Measurements from ENCODE around the gene ADAM12.

Gene ADAM12

DNA sequence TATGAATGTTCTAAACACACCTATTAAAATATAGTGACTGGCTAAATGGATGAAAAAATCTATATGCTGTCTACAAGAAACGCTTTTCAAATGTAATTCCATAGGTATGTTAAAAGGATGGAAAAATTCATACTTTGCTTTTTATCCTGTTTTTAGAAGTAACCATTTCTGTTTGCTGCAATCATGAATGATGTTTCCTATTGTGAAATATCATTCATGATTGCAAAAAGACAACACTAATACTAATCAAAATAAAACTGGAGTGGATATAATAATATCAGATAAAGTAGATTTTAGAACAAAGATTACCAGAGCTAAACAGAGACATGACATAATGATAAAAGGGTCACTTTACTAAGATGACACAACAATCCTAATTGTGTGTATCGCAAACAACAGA lies 353.7 kb downstream of the ADAM12 start:
- no peak overlapping the region for H3K4me3 ChIP-seq (ENCODE audit: low read length)
- no peak for TF ChIP-seq EZH2phosphoT487 (IDR thresholded peaks at IDR 0.05; ENCODE audit: borderline replicate concordance, low read length)
- no peak for TF ChIP-seq CTCF (IDR thresholded peaks at IDR 0.05; ENCODE audit: low read depth, low read length, poor library complexity, severe bottlenecking)

GRCh38 chr10:126029999-126030398 lies 358.3 kb downstream of the ADAM12 start:
- TF ChIP-seq CTCF (IDR thresholded peaks at IDR 0.05; ENCODE audit: low read depth, low read length, poor library complexity, severe bottlenecking) (no peak), EZH2phosphoT487 (IDR thresholded peaks at IDR 0.05; ENCODE audit: borderline replicate concordance, low read length) (no peak)
- H4K20me1 ChIP-seq (ENCODE audit: control insufficient read depth, insufficient read depth, low read depth, low read length) = no peaks in the 10 kb centered on the region
- H3K4me2 ChIP-seq (ENCODE audit: low read length) = no peak overlapping the region
- H3K27ac ChIP-seq (ENCODE audit: low read depth, low read length) = no peak overlapping the region
- no peaks in the 10 kb centered on the region for H3K9me3 ChIP-seq (ENCODE audit: control insufficient read depth, insufficient read depth, low read length)
- H3K36me3 ChIP-seq (ENCODE audit: control insufficient read depth, low read length) = no peaks in the 10 kb centered on the region
- no peaks in the 10 kb centered on the region for H3K79me2 ChIP-seq (ENCODE audit: control insufficient read depth, low read length)
- H3K27me3 ChIP-seq (ENCODE audit: control insufficient read depth, low read length) = no peaks in the 10 kb centered on the region
- no peaks in the 10 kb centered on the region for H3F3A ChIP-seq (ENCODE audit: control insufficient read depth, insufficient read depth)
- H3K4me1 ChIP-seq (ENCODE audit: control insufficient read depth, low read length) = no peaks in the 10 kb centered on the region
- H3K9me2 ChIP-seq (replicated peaks; ENCODE audit: control insufficient read depth, low read length) = no peaks in the 10 kb centered on the region
- no peak overlapping the region for H3K4me3 ChIP-seq (ENCODE audit: low read length)

More for the DNA sequence above, 353.7 kb downstream of the ADAM12 start:
- Histone ChIP-seq H3K27ac (ENCODE audit: low read depth, low read length) (no peak overlapping the region), H3K4me1 (ENCODE audit: control insufficient read depth, low read length) (no peaks in the 10 kb centered on the region), H4K20me1 (ENCODE audit: control insufficient read depth, insufficient read depth, low read depth, low read length) (no peaks in the 10 kb centered on the region), H3F3A (ENCODE audit: control insufficient read depth, insufficient read depth) (no peaks in the 10 kb centered on the region), H3K79me2 (ENCODE audit: control insufficient read depth, low read length) (no peaks in the 10 kb centered on the region), H3K4me2 (ENCODE audit: low read length) (no peak overlapping the region), H3K27me3 (ENCODE audit: control insufficient read depth, low read length) (0 out of 2 replicates have a peak, but pooled peaks cover 4% of the 10 kb centered on the region), H3K9me2 (replicated peaks; ENCODE audit: control insufficient read depth, low read length) (no peaks in the 10 kb centered on the region), H3K9me3 (ENCODE audit: control insufficient read depth, insufficient read depth, low read length) (no peaks in the 10 kb centered on the region), H3K36me3 (ENCODE audit: control insufficient read depth, low read length) (no peaks in the 10 kb centered on the region)

DNA sequence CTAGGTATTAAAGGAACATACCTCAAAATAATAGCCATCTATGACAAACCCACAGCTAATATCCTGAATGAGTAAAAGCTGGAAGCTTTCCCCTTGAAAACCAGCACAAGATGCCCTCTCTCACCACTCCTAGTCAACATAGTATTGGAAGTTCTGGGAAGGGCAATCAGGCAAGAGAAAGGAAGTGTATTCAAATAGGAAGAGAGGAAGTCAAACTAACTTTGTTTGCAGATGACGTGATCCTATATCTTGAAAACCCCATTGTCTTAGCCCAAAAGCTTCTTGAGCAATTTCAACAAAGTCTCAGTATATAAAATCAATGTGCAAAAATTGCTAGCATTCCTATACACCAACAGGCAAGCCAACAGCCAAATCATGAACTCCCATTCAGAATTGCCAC lies 360.6 kb downstream of the ADAM12 start:
- H3K9me3 ChIP-seq (ENCODE audit: control insufficient read depth, insufficient read depth, low read length) = no peaks in the 10 kb centered on the region
- no peaks in the 10 kb centered on the region for H3F3A ChIP-seq (ENCODE audit: control insufficient read depth, insufficient read depth)
- no peak overlapping the region for H3K4me2 ChIP-seq (ENCODE audit: low read length)
- no peaks in the 10 kb centered on the region for H4K20me1 ChIP-seq (ENCODE audit: control insufficient read depth, insufficient read depth, low read depth, low read length)
- H3K27me3 ChIP-seq (ENCODE audit: control insufficient read depth, low read length) = no peaks in the 10 kb centered on the region
- H3K4me3 ChIP-seq (ENCODE audit: low read length) = no peak overlapping the region
- no peaks in the 10 kb centered on the region for H3K36me3 ChIP-seq (ENCODE audit: control insufficient read depth, low read length)
- no peaks in the 10 kb centered on the region for H3K79me2 ChIP-seq (ENCODE audit: control insufficient read depth, low read length)
- H3K9me2 ChIP-seq (replicated peaks; ENCODE audit: control insufficient read depth, low read length) = no peaks in the 10 kb centered on the region
- TF ChIP-seq CTCF (IDR thresholded peaks at IDR 0.05; ENCODE audit: low read depth, low read length, poor library complexity, severe bottlenecking) (no peak), EZH2phosphoT487 (IDR thresholded peaks at IDR 0.05; ENCODE audit: borderline replicate concordance, low read length) (no peak)
- no peak overlapping the region for H3K27ac ChIP-seq (ENCODE audit: low read depth, low read length)
- no peaks in the 10 kb centered on the region for H3K4me1 ChIP-seq (ENCODE audit: control insufficient read depth, low read length)

- Histone ChIP-seq H3K79me2 (ENCODE audit: control insufficient read depth, low read length) (no peaks in the 10 kb centered on the region), H3K4me1 (ENCODE audit: control insufficient read depth, low read length) (no peaks in the 10 kb centered on the region), H3K9me2 (replicated peaks; ENCODE audit: control insufficient read depth, low read length) (no peaks in the 10 kb centered on the region), H3K36me3 (ENCODE audit: control insufficient read depth, low read length) (no peaks in the 10 kb centered on the region), H3K4me2 (ENCODE audit: low read length) (no peak overlapping the region), H4K20me1 (ENCODE audit: control insufficient read depth, insufficient read depth, low read depth, low read length) (no peaks in the 10 kb centered on the region), H3K27ac (ENCODE audit: low read depth, low read length) (no peak overlapping the region), H3K27me3 (ENCODE audit: control insufficient read depth, low read length) (no peaks in the 10 kb centered on the region), H3K4me3 (ENCODE audit: low read length) (no peak overlapping the region), H3F3A (ENCODE audit: control insufficient read depth, insufficient read depth) (no peaks in the 10 kb centered on the region), H3K9me3 (ENCODE audit: control insufficient read depth, insufficient read depth, low read length) (no peaks in the 10 kb centered on the region)
- TF ChIP-seq EZH2phosphoT487 (IDR thresholded peaks at IDR 0.05; ENCODE audit: borderline replicate concordance, low read length) (no peak), CTCF (IDR thresholded peaks at IDR 0.05; ENCODE audit: low read depth, low read length, poor library complexity, severe bottlenecking) (no peak)
Measured at GRCh38 chr10:126022841-126023240, 365.4 kb downstream of the ADAM12 start.

Measured in DOHH2 (cell line).